Uterus (tissue), 4 donors: ENCODE results near the gene TLL1. TPM values are rescaled to one million over a fixed set of nuclear protein-coding genes. Genes with fewer than 3 reads are reported as not detected.

Experiments used
- DNase-seq, 2 donors: peaks; one replicate each; pipeline ENCODE4 v3.0.0-alpha.2; 2019 to 2020
- H3K27ac ChIP-seq, 2 donors: fragments of 200-600 bp; sonication (generic); 1 replicate in 1 of 2; 2 replicates in 1 of 2; pipeline ENCODE4 v1.5.1; 2016 to 2018
- H3K27me3 ChIP-seq, 2 donors: fragments of 200-600 bp; sonication (generic); one replicate each; pipeline ENCODE4 v1.5.1; 2018 to 2019; ENCODE audit warnings: control low read depth in 1 of 2
- H3K36me3 ChIP-seq, 2 donors: fragments of 200-600 bp; sonication (generic); one replicate each; pipeline ENCODE4 v1.5.1; 2019; ENCODE audit warnings: control low read depth in 1 of 2
- H3K4me1 ChIP-seq, 2 donors: fragments of 200-600 bp; sonication (generic); one replicate each; pipeline ENCODE4 v1.5.1; 2018 to 2019; ENCODE audit warnings: control low read depth in 1 of 2
- H3K4me3 ChIP-seq, 2 donors: fragments of 200-600 bp; sonication (generic); 1 replicate in 1 of 2; 2 replicates in 1 of 2; pipeline ENCODE4 v1.5.1; 2018 to 2019; ENCODE audit warnings: mild to moderate bottlenecking in 1 of 2
- H3K9me3 ChIP-seq, 2 donors: fragments of 200-600 bp; sonication (generic); one replicate each; pipeline ENCODE4 v1.5.1; 2019; ENCODE audit warnings: control low read depth in 1 of 2
- CTCF ChIP-seq, 4 experiments: fragments of 200-600 bp in 2 of 4; fragments of 450-650 bp in 2 of 4; sonication (generic) in 2 of 4; IDR thresholded peaks; one replicate each; pipeline ENCODE4 v1.5.1; 2016 to 2019; ENCODE audit warnings: antibody characterized with exemption in 4 of 4, mild to moderate bottlenecking in 2 of 4, moderate library complexity in 1 of 4
- POLR2A ChIP-seq, 2 donors: fragments of 450-650 bp; IDR thresholded peaks; one replicate each; pipeline ENCODE4 v1.6.1; 2016; ENCODE audit warnings: antibody characterized with exemption in 2 of 2, mild to moderate bottlenecking in 1 of 2, moderate library complexity in 1 of 2
- intact Hi-C: fragments of 100-400 bp; cut with DNase I; formaldehyde crosslinking; loops from one replicate; pipeline ENCODE4 v1.15.1; 2023; ENCODE audit warnings: low total_unique reads
- total RNA-seq, 4 donors: library from RNA; depleted of rRNA in 3 of 4; stranded (reverse); fragments of >200 nt in 3 of 4; gene quantifications; one replicate each; pipeline versions ENCODE4 v1.1.0 to v1.2.4, GENCODE V29; 2014 to 2023
- donor health status: DM: yes; HTN: yes; CAD: no.

Gene TLL1
- total RNA-seq, 4 donors from 2014 or later = 9.7 to 16.6 (median 13.8) TPM

- Histone ChIP-seq H3K36me3 (no peaks in the 10 kb centered on the region), H3K4me3 (no peak overlapping the region), H3K4me1 (no peaks in the 10 kb centered on the region), H3K9me3 (no peaks in the 10 kb centered on the region), H3K27me3 (no peaks in the 10 kb centered on the region), H3K27ac (no peak overlapping the region)
- no peak for DNase-seq
- TF ChIP-seq POLR2A (IDR thresholded peaks at IDR 0.05) (no peak), CTCF (IDR thresholded peaks at IDR 0.05) (no peak)
- intact Hi-C loops = no loop called here
These were observed 54.8 kb downstream of the TLL1 start for GRCh38 chr4:165927815-165928214.

- TF ChIP-seq POLR2A (IDR thresholded peaks at IDR 0.05) = no peak
- no peak for TF ChIP-seq CTCF (IDR thresholded peaks at IDR 0.05)
- intact Hi-C loops = no loop called here
- H3K9me3 ChIP-seq = no peaks in the 10 kb centered on the region
- no peak for DNase-seq
- H3K27me3 ChIP-seq = no peaks in the 10 kb centered on the region
- H3K27ac ChIP-seq = no peak overlapping the region
- no peaks in the 10 kb centered on the region for H3K36me3 ChIP-seq
- no peak overlapping the region for H3K4me3 ChIP-seq
- H3K4me1 ChIP-seq = no peaks in the 10 kb centered on the region
These were observed 55.6 kb downstream of the TLL1 start for GRCh38 chr4:165928601-165929000.

- no peaks in the 10 kb centered on the region for H3K4me1 ChIP-seq
- H3K9me3 ChIP-seq = no peaks in the 10 kb centered on the region
- H3K27ac ChIP-seq = no peak overlapping the region
- intact Hi-C loops = no loop called here
- H3K4me3 ChIP-seq = no peak overlapping the region
- no peaks in the 10 kb centered on the region for H3K27me3 ChIP-seq
- no peak for DNase-seq
- TF ChIP-seq CTCF (IDR thresholded peaks at IDR 0.05) (no peak), POLR2A (IDR thresholded peaks at IDR 0.05) (no peak)
- no peaks in the 10 kb centered on the region for H3K36me3 ChIP-seq
These were observed 56.6 kb downstream of the TLL1 start for GRCh38 chr4:165929662-165930061.

- Histone ChIP-seq H3K27ac (no peak overlapping the region), H3K36me3 (no peaks in the 10 kb centered on the region), H3K4me3 (no peak overlapping the region), H3K9me3 (no peaks in the 10 kb centered on the region), H3K27me3 (no peaks in the 10 kb centered on the region), H3K4me1 (no peaks in the 10 kb centered on the region)
- TF ChIP-seq POLR2A (IDR thresholded peaks at IDR 0.05) (no peak), CTCF (IDR thresholded peaks at IDR 0.05) (no peak)
- intact Hi-C loops = no loop called here
- DNase-seq = no peak
These were observed 58.7 kb downstream of the TLL1 start for GRCh38 chr4:165931741-165932140.

GRCh38 chr4:165944900-165945299 is 71.9 kb downstream of the TLL1 start:
- no peaks in the 10 kb centered on the region for H3K9me3 ChIP-seq
- TF ChIP-seq CTCF (IDR thresholded peaks at IDR 0.05) = no peak
- H3K4me3 ChIP-seq = no peak overlapping the region

More at GRCh38 chr4:165944900-165945299, 71.9 kb downstream of the TLL1 start:
- Histone ChIP-seq H3K4me1 (no peaks in the 10 kb centered on the region), H3K36me3 (no peaks in the 10 kb centered on the region), H3K27ac (no peak overlapping the region), H3K27me3 (no peaks in the 10 kb centered on the region)
- intact Hi-C loops = no loop called here
- DNase-seq = no peak
